PC-9 (cell line): Measurements from ENCODE around the gene PRRC2B. TPM values are rescaled to one million over a fixed set of nuclear protein-coding genes. Genes with fewer than 3 reads are reported as not detected.

Experiments used
- BruUV-seq: library from RNA; stranded (reverse); fragments of 400-500 nt; replicated peaks from 2 replicates; lab custom pipeline; 2021; lab: Mats Ljungman, UMichigan
- CTCF ChIA-PET: fragments of 300-600 bp; sonication (Branson Sonifier 250); formaldehyde crosslinking; loops from one replicate; lab custom pipeline; 2022; ENCODE audit warnings: antibody characterized with exemption; lab: Charles Lee
- POLR2A ChIA-PET: fragments of 300-600 bp; sonication (Branson Sonifier 250); formaldehyde crosslinking; loops from one replicate; lab custom pipeline; 2022; ENCODE audit warnings: antibody characterized with exemption; ENCODE audit not compliant: unreplicated experiment; lab: Charles Lee
- DNase-seq, 2 experiments: peaks; one replicate each; pipeline versions ENCODE4 v3.0.0 to v3.0.0-alpha.2; 2015 to 2022; ENCODE audit warnings: mixed read lengths in 1 of 2
- H2AFZ ChIP-seq: fragments of 200-600 bp; sonication (generic); 2 replicates; pipeline ENCODE4 v1.8.1; 2017; ENCODE audit warnings: antibody characterized with exemption
- H3F3A ChIP-seq: fragments of 200-600 bp; sonication (generic); 2 replicates; pipeline ENCODE4 v1.8.1; 2017; ENCODE audit warnings: antibody characterized with exemption, mild to moderate bottlenecking, low read depth; ENCODE audit not compliant: insufficient read depth
- H3K27ac ChIP-seq: fragments of 200-600 bp; sonication (generic); 2 replicates; pipeline ENCODE4 v1.6.1; 2016; ENCODE audit warnings: mixed run types
- H3K27me3 ChIP-seq: fragments of 200-600 bp; sonication (generic); 2 replicates; pipeline ENCODE4 v1.6.1; 2016; ENCODE audit warnings: low read depth, mixed run types; ENCODE audit not compliant: insufficient read depth
- H3K36me3 ChIP-seq: fragments of 200-600 bp; sonication (generic); 2 replicates; pipeline ENCODE4 v1.6.1; 2016; ENCODE audit warnings: low read depth, mixed run types
- H3K4me1 ChIP-seq: fragments of 200-600 bp; sonication (generic); replicated peaks from 2 replicates; pipeline ENCODE4 v1.6.1; 2016; ENCODE audit warnings: mixed run types; ENCODE audit not compliant: insufficient read depth
- H3K4me2 ChIP-seq: fragments of 200-600 bp; sonication (generic); 2 replicates; pipeline ENCODE4 v1.6.1; 2017; ENCODE audit warnings: mixed run types
- H3K4me3 ChIP-seq: fragments of 200-600 bp; sonication (generic); 2 replicates; pipeline ENCODE4 v1.6.1; 2016; ENCODE audit warnings: mixed run types
- H3K79me2 ChIP-seq: fragments of 200-600 bp; sonication (generic); 2 replicates; pipeline ENCODE4 v1.6.1; 2017; ENCODE audit warnings: low read depth, mixed run types
- H3K9me2 ChIP-seq: fragments of 200-600 bp; sonication (generic); 2 replicates; pipeline ENCODE4 v1.8.1; 2017; ENCODE audit warnings: mild to moderate bottlenecking; ENCODE audit not compliant: insufficient read depth
- H3K9me3 ChIP-seq: fragments of 200-600 bp; sonication (generic); 2 replicates; pipeline ENCODE4 v1.8.1; 2016; ENCODE audit warnings: low read depth; ENCODE audit not compliant: insufficient read depth
- H4K20me1 ChIP-seq: fragments of 200-600 bp; sonication (generic); 2 replicates; pipeline ENCODE4 v1.8.1; 2017; ENCODE audit not compliant: insufficient read depth
- EZH2 ChIP-seq: fragments of 200-600 bp; sonication (generic); IDR thresholded peaks from 2 replicates; pipeline ENCODE4 v1.8.0; 2017; ENCODE audit warnings: antibody characterized with exemption, low read depth
- intact Hi-C: fragments of 100-400 bp; cut with micrococcal nuclease; formaldehyde crosslinking; loops from one replicate; pipeline ENCODE4 v1.10.0; 2022; ENCODE audit not compliant: unreplicated experiment
- total RNA-seq: library from RNA; stranded (reverse); gene quantifications from 2 replicates; pipeline ENCODE4 v1.2.3, GENCODE V29; 2021
- TF ChIP-seq, protein P1 (sequence below): fragments of 200-600 bp; sonication (generic); conservative IDR thresholded peaks from 2 replicates; pipeline ENCODE4 v1.6.1; 2017; ENCODE audit warnings: mixed run types, antibody characterized with exemption, mild to moderate bottlenecking, moderate library complexity

PRRC2B gene
- total RNA-seq, 1 experiment from 2014 or later: 361 TPM

- H3F3A ChIP-seq: peaks cover 52% of the 10 kb centered on the region
- no peak overlapping the region for H3K4me2 ChIP-seq
- H3K27me3 ChIP-seq: no peaks in the 10 kb centered on the region
- H3K79me2 ChIP-seq: peaks cover 18% of the 10 kb centered on the region
- intact Hi-C loops: loop anchor here (10.0 kb wide), 1 partner anchor 303 kb away; no protein-coding TSS in a partner anchor
- CTCF ChIA-PET: interaction anchor here (0.7 kb wide), 1 partner anchor 285 kb away, joined by 3 read pairs; no protein-coding TSS in a partner anchor
- H3K4me3 ChIP-seq: no peak overlapping the region
- H2AFZ ChIP-seq: no peak overlapping the region
- POLR2A ChIA-PET: no interaction called here
- no peaks in the 10 kb centered on the region for H3K9me2 ChIP-seq
- no peaks in the 10 kb centered on the region for H3K4me1 ChIP-seq
- H3K9me3 ChIP-seq: no peaks in the 10 kb centered on the region
- peaks cover 62% of the 10 kb centered on the region for H4K20me1 ChIP-seq
- H3K27ac ChIP-seq: no peak overlapping the region
- TF ChIP-seq, protein P1, sequence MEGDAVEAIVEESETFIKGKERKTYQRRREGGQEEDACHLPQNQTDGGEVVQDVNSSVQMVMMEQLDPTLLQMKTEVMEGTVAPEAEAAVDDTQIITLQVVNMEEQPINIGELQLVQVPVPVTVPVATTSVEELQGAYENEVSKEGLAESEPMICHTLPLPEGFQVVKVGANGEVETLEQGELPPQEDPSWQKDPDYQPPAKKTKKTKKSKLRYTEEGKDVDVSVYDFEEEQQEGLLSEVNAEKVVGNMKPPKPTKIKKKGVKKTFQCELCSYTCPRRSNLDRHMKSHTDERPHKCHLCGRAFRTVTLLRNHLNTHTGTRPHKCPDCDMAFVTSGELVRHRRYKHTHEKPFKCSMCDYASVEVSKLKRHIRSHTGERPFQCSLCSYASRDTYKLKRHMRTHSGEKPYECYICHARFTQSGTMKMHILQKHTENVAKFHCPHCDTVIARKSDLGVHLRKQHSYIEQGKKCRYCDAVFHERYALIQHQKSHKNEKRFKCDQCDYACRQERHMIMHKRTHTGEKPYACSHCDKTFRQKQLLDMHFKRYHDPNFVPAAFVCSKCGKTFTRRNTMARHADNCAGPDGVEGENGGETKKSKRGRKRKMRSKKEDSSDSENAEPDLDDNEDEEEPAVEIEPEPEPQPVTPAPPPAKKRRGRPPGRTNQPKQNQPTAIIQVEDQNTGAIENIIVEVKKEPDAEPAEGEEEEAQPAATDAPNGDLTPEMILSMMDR: no peak
- no peak for TF ChIP-seq EZH2
- peaks cover 29% of the 10 kb centered on the region; the same call in 1 of the 2 replicates for H3K36me3 ChIP-seq
- no peak for DNase-seq
- no TSS peak for BruUV-seq
These were observed 63.9 kb downstream of the PRRC2B start for GRCh38 chr9:131457746-131458145.

DNA sequence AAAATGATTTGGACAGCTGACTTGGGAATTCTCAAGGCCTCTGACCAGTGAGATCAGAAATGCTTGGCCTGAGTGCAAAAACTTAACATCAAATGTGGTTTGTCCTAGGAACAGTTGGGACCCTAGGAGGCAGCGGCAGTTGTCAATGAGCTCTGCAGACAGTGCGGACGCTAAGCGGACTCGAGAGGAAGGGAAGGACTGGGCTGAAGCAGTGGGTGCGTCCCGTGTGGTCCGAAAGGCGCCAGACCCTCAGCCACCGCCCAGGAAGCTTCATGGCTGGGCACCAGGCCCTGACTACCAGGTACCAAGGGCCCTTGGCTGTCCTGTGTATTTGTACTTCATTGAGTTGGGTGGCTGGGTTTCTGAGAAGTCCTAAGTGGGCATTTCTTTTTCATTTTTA, 65.2 kb downstream of the PRRC2B start:
- Histone ChIP-seq H3K9me3 (no peaks in the 10 kb centered on the region), H2AFZ (no peak overlapping the region), H3K4me2 (no peak overlapping the region), H3K27ac (no peak overlapping the region), H3K4me3 (no peak overlapping the region), H3F3A (peaks cover 49% of the 10 kb centered on the region), H4K20me1 (peaks cover 64% of the 10 kb centered on the region), H3K36me3 (peaks cover 33% of the 10 kb centered on the region; the same call in 1 of the 2 replicates), H3K4me1 (no peaks in the 10 kb centered on the region), H3K9me2 (no peaks in the 10 kb centered on the region), H3K27me3 (no peaks in the 10 kb centered on the region), H3K79me2 (peaks cover 12% of the 10 kb centered on the region; the same call in 1 of the 2 replicates)
- DNase-seq: no peak
- no TSS peak for BruUV-seq
- TF ChIP-seq EZH2: no peak
- TF ChIP-seq, protein P1: no peak
- ChIA-PET POLR2A (no interaction called here), CTCF (no interaction called here)
- intact Hi-C loops: loop anchor here (10.0 kb wide), 1 partner anchor 304 kb away; no protein-coding TSS in a partner anchor

DNA sequence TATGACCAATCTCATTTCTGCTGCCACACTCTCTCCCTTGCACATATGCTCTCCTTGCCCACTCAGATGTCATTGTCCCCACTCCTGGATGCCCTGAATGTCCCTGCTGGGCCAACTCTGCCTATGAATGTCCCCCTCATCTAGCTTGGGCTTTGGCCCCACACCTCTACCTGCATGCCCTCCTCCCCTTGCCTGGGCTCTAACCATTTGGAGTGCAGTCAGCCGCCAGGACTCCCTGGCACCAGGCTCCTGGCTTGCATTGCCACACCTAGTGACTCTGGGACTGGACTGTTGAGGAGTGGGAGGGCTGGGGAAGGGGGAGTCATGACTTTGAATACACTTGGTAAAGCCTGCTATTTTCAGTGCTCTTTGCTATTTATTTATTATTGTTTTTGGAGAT, 67.3 kb downstream of the PRRC2B start:
- DNase-seq: no peak
- H3F3A ChIP-seq: peaks cover 56% of the 10 kb centered on the region
- POLR2A ChIA-PET: no interaction called here
- H3K36me3 ChIP-seq: peaks cover 48% of the 10 kb centered on the region
- CTCF ChIA-PET: no interaction called here
- BruUV-seq: no TSS peak
- H2AFZ ChIP-seq: no peak overlapping the region
- peaks cover 11% of the 10 kb centered on the region; the same call in 1 of the 2 replicates for H3K79me2 ChIP-seq
- H3K9me3 ChIP-seq: no peaks in the 10 kb centered on the region
- intact Hi-C loops: no loop called here
- no peaks in the 10 kb centered on the region for H3K9me2 ChIP-seq
- no peaks in the 10 kb centered on the region for H3K27me3 ChIP-seq
- TF ChIP-seq, protein P1: no peak
- TF ChIP-seq EZH2: no peak
- no peaks in the 10 kb centered on the region for H3K4me1 ChIP-seq
- H3K27ac ChIP-seq: no peak overlapping the region
- H4K20me1 ChIP-seq: peaks cover 62% of the 10 kb centered on the region
- no peak overlapping the region for H3K4me2 ChIP-seq
- no peak overlapping the region for H3K4me3 ChIP-seq
